HG03378 (cell line): ENCODE data around the gene PTPRN2.

Experiments
- ATAC-seq: cut with Tn5 transposase; IDR thresholded peaks from one replicate; pipeline ENCODE4 v1.9.1; 2021; ENCODE audit warnings: mild to moderate bottlenecking, moderate library complexity; ENCODE audit not compliant: unreplicated experiment

Gene PTPRN2

DNA sequence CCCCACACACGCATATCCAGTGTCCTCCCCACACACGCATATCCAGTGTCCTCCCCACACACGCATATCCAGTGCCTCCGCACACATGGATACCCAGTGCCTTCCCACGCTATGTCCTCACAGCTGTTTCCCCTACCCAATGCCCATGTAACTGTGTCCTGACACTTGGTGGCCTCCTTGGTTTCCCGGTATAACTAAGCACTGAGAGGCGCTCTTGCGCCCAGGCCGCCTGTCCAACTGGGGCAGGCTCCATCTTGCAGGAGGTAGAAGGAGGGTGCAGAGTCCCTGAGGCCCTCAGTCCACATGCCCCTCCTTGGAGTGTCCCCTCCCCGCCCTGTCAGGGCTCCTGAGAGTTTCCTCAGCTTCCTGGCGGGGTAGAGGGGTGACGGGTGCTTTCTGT, 715.2 kb downstream of the PTPRN2 start:
- ATAC-seq = no peak

DNA sequence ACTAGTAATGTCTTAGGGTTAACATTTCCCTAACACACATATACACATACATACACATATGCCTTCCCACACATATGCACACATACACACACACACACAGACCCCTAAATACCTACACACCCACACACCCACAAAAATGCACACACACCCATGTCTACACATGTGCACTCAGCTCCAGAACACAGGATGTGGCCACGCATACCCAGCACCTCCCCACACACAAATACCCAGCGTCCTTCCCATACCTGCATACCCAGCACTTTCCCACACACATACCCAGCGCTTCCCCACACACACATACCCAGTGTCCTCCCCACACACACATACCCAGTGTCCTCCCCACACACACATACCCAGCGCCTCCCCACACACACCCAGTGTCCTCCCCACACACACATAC, 715.9 kb downstream of the PTPRN2 start:
- no peak for ATAC-seq

DNA sequence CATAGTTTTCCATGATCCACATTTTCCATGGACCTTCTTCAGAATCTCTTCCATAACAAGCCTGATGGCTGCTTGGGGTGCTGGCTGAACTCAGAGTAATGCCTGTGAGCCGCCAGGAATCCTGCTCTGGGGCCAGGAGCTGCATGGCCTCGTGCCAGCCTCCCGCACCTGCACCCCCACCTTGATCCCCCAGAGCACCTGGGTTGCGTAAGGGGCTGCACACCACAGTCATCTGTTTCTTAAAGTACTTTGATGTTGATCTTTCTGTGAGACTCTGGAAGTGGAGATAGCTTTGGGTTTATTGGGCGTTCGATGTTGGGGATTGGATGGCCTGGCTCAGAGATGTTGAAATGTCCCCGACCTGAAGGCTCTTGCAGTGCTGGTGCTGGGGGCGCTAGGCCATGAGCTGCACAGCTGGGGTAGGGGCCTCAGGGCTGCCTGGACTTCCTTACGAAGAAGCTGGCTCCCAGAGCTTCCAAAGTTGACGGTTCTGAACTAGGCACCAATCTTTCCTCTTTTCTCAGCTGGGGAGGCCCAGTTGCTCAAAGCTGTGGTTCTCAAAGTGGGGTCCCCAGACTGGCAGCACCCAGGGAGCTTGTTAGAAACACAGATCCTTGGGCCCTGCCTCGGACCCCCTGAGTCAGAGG, 716.9 kb downstream of the PTPRN2 start:
- no peak for ATAC-seq

DNA sequence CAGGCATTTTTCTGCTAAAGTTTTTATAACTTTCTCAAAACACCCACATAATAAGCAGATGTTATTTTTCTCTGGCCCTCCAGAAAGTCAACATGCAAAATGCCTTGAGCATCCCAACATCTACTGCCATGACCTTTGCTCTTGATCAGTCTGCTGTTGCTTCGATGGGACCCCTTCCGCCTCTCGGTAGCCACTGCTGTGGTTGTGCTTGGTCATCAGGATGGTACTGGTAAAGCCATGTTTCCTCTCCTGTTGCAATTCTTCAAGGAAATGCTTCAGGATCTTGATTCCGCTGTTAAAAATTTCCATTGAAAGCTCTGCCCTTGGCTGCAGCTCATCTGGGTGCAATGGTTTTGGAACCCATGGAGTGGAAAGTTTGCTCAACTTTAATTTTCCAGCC, 717.8 kb downstream of the PTPRN2 start:
- ATAC-seq = no peak

DNA sequence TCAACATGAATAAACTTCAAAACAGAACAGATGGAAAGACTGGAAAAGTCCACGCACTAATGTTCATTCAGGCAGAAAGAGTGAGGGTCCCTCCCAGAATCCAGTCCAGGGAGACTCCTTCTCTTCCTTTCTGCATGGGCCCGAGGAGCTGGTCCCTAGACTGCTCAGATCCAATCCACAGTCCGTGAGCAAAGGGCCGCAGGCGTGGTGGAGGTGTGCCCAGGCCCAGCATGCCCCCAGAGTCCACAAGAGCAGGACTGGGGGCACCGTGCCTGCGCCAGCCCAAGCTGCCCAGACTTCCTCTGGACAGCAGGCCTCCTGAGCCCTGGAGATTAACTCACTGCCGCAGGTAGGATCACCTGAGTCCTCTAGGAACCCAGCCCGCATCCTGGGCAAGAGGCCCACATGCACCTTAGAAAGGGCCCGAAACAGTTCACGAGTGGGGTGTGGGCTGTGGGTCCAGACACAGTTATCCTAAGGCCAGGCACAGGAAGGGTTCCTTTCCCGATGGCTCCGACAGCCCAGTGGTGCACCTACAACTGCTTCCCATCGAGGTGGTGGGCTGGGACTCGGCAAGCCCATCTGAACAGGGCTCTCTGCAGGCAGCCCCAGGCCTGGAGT, 719.8 kb downstream of the PTPRN2 start:
- no peak for ATAC-seq

DNA sequence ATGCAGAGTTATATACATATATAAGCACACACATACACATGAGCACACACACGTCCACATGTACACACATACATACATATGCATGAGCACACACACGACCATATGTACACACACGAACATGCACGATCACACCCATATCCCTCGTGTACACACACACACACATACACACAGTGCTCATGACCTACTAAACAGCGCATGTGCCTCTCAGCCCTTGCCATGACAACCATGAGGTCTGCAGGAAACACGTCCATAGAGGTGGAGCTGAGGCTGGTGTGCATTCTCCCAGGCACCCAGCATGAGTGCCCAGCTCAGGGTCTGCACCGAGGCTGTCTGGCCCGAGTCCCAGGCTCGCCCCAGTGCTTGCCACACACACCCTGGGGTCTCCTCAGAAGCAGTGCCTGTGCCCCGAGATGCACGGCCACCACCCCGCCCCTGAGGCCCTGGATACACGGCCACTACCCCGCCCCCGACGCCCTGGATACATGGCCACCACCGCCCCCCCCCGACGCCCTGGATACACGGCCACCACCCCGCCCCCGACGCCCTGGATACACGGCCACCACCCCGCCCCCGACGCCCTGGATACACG, 721.2 kb downstream of the PTPRN2 start:
- ATAC-seq = no peak

DNA sequence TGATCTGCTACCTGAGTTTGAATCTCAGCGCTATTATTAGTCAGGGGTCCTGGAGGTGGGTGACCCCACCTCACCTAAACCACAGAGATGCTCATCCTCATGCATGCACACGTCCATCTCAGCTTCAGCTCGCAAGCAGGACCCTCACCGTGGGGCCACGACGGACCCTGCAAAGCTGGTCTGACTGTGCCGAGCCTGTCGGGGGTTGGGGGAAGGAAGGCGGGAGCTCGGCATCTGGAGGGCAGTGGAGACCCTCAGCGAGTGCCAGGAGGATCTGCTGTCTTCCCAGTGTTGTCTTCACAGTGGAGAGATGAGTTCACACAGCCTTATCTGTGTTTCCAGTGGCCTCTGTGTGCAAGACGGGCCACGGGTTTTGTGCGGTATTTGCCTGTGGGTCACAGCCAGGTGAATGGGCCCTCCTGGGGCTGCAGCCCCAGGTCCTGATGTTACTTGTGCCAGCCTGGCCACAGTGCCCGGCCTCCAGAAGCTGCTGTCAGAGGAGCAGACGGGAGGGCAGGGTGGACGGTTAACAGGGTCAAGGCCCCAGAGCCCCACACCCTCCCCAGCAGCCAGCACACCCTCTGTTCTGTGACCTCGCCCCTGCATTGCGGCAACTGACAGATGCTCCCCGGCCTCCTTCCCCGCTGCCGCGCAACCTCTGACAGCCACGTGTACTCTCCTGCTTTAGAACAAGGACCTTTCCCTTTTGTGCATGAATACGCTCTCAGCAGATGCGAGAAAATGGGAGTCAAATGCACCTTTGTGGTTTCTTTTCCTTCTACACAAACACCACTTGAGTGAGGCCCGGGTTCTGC, 722.1 kb downstream of the PTPRN2 start:
- no peak for ATAC-seq

DNA sequence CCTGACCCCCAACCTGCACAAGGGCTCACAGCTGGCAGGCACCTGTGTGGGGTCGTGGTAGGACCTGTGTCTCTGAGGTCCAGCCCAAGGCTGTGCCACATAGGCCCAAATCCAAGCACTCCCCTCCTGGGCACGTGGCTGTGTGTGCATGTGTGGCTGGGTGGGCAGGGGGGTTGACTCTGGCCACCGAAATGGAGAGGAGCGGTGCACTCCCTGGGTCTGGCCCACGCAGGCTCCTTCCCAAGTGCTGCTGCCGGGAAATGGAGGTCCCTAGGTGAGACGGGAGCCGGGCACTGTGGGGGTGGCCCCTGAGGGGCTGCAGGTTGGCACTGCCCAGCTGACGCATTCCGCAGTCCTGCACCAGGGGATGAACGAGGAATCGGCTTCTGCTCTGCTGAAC, 722.7 kb downstream of the PTPRN2 start:
- no peak for ATAC-seq

DNA sequence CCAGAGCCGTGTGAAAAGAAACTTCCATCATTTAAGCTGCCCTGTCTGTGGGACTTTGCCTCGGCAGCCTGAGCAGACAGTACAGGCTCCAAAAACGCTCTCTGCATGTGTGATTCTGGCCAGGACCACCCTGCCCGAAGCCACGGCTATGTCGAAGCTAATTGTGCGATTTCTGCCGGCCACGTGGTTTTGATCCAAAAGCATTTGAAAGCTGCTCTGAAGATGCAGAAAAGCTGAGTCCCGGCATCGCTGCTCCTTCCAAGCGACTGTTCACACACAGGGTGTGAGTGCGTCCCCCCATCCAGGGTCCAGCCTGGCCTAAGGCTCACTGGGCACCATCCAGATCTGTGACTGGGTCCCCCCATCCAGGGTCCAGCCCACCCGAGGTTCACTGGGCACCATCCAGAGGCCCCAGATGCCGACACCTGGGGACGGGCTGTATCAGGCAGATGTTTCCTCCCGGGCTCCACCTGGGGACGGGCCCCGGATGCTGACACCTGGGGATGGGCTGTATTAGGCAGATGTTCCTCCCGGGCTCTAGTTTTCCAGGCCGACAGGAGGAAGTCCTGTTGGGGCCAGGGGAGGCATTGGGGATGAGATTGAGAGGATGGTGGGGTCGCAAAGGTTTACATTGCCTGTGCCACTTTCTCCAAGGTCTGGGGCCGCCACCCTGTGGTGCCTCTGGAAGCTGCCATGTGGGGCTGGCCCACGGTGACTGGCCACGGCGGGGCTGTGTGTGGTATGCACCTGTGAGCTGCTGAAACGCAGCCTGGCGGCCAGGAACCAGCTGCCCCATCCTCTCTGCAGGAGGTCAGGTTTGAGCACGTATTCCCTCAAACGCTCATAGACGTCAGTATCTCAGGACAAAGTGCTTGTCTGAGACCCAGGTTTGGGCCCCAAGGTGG, 723.5 kb downstream of the PTPRN2 start:
- no peak for ATAC-seq

DNA sequence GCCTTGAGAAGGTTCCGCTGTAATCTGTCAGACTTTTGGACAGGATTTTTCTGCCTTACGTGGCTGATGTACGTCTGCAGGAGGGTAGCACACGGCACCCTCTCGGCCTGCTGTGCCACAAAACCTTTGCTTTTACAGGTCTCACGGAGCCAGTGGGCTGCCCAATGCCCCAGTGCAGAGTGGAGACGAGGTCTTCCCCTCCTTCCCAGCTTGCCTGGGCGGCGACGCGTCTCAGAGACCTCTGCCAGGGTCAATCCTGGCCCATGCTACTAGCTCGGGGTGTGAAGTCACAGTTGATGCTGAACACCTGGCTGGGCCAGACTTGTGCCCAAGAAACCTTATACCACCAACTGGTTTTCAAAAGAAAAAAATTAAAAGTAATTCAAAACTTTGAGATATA, 724.4 kb downstream of the PTPRN2 start:
- ATAC-seq = no peak

DNA sequence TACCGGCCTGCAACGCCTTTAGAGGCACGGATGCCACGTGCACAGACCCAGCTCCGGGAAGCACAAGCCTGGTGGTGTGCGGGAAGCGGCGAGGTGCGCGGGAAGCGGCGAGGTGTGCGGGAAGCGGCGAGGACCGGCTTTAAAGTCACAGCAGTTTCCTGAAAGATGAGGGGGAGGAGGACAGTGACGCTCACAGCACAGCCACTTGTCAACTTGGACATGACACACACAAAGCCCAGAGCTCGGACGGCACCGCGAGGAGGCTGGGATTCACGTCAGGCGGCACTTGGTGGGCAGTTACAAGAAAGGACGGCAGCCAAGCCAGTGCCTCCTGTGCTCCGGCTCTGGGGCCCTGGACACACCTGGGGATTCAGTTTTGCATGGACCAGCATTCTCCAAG, 724.9 kb downstream of the PTPRN2 start:
- no peak for ATAC-seq

DNA sequence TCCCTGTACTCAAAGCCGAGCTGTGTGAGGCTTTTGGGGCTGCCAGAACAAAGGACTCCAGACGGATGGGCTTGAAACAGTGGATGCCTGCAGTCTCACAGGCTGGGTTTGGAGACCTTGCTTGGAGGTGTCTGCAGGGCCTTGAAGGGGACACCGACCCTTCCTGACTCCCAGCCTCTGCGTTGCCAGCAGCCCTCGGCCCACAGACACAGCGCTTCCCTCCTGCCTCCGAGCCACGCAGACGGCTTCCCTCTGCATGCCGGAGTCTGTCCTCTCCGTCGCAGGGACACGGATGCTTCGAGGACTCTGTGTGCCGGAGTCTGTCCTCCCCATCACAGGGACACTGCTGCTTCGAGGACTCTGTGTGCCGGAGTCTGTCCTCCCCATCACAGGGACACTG, 726.1 kb downstream of the PTPRN2 start:
- ATAC-seq = no peak

DNA sequence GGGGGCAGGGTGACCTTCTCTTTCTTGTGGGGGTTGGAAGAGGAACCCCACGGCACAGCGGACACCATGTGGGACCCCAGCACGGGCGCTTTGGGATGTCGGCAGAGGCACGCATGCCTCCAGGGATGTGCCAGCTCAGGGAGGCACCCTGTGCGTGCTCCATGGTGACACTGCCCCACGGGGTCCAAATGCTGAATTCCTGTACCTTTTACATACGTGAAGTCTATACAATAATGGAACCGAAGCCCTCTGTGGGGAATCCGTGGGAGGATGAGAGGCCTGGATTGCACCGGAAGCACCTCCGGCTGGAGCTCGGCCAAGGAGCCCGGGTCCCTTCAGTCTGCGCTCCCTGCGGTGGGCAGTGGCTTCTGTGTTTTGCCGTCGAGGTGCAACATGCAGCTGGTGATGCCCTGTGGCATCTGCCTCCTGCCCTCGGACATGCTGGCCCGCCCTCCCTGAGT, 726.6 kb downstream of the PTPRN2 start:
- no peak for ATAC-seq

DNA sequence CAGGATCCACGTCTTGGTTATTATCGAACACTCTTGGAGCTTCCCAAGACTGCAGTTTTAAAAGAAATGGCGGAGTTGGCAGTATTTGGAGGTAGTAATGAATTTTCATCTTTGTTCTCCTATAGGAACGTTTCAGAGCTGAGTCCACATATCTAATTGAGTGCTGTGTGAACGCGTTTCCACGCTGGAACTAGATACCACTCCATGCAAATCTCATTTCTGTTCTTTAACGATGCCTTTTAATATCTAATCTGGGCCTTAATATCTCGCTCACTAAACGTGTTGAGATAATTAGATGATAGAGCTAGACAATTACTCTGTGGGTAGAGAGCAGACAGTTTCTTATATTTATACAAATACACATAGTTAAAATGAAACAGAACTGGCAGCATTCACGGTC, 727.2 kb downstream of the PTPRN2 start:
- ATAC-seq = no peak

DNA sequence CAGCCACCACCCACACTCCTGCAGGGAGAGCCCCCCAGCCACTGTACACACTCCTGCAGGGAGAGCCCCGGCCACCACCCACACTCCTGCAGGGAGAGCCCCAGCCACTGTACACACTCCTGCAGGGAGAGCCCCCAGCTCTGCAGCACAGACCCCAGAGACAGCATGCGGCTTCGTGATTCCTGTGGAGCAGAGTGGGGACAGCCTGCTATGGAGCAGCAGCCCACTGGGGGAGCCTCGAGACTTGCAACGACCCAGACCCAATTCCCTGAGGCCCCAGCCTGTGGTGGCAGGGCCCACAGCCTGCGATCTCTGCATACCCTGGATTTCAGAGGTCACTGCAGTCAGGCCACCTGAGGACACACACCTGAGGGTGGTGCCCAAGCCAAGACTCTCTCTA, 727.7 kb downstream of the PTPRN2 start:
- no peak for ATAC-seq

DNA sequence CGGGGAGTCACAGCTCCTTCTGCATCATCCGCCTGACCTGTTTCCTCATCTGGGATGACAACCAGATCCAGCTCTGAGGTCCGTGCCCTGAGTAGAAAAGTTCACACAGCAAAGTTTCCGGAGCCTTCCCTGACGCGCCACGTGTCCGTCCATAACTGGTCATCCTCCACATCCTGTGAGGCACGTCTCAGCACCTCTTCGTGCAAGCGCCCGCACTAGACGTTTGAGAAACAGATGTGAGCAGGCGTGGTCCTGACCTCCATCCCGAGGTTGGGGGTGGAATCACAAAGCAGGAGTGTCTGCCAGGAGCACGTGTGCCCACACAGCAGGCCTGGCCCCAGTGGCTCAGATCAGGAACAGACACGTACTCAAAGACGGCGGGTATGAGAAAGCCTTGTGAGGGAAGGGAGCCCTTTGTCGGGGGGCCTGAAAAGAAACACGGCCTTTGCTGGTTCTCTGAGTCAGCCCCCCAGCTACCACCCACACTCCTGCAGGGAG, 730.0 kb downstream of the PTPRN2 start:
- ATAC-seq = no peak

DNA sequence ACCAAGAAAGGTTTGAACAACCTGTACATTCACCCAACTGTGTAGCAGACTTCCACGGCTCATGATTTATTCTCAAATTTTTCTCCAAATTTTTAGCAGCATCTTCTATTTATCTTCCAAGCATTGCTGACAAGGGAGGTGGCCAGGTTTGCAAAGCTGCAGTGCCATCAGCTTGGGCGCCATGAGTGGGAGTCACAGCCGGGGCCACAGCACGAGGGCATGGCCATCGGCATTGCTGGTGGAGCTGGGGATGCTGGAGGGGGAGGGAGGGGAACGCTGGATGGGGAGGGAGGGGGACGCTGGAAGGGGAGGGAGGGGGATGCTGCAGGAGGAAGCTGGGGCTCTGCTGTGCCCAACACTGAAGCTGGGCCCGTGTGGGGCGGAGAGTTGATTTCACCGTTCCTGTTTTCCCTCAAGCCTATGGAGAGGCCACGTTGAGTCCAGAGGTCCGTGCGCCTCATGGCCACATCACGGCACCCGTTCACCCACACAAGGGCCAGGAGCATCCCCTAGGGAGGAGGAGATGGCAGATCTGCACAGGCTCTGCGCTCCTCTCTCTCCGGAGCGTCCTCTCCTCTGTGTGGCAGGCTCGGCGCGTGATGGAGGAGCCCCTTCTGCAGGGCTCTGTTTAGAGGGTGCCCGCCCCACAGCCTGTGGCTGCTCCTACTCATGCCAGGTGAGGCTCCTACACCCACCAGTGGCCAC, 730.6 kb downstream of the PTPRN2 start:
- ATAC-seq = no peak

DNA sequence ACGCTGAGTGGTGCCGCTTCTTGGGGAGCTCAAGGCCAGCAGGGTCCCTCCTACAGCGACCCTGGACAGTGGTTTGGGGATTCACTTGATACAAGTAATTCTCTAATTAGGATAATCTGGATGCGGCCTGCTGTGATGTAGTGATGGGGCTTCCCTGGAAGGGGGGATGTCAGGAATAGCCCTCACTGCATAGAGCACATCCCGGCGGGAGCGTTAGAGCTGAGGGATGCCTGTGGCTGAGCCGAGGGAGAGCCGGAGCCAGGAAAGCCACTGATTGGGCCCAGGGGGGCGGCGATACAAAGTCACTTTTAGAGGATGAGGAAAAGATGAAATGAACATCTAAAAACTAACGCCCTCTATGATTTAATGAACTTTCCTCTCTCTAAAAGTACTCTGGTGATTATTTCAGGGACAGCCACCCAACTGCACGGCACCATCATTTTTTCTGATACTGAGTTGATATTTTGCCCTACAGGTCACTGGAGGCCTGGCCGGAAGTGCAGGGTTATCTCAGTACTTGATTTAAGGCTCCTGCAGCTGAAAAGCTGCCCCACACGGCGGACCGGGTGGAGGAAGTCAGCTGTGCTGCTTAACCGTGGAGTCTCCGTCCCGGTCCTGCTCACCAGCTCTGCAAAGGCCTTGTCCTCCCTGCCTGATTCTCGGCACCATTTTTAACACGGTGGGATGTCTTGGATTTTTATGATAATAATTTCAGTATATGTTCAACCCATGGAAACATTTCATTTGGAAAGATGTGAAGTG, 732.0 kb downstream of the PTPRN2 start:
- no peak for ATAC-seq

DNA sequence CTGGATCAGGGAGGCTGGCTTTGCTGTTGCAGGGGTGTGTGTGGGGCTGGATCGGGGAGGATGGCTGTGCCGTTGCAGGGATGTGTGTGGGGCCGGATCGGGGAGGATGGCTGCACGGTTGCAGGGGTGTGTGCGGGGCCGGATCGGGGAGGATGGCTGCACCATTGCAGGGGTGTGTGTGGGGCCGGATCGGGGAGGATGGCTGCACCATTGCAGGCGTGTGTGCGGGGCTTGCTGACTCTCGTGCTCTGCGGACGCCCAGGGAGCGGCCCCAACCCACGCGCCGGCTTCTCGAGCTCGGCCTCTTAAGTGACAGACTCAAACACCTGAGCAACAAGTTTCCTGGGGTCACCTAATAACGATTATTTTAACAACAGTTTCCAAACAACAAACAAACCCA, 732.6 kb downstream of the PTPRN2 start:
- no peak for ATAC-seq
